GM21526 (cell line): ENCODE data around the gene C1QA.

Source experiments
- ATAC-seq: cut with Tn5 transposase; IDR thresholded peaks from one replicate; pipeline ENCODE4 v1.9.1; 2021; ENCODE audit warnings: moderate library complexity; ENCODE audit not compliant: unreplicated experiment, low FRiP score

C1QA gene

GRCh38 chr1:22636353-22636752 is at the start of gene C1QA:
Gene C1QA, plus strand, starts transcription at chr1:22636628. Its CDS starts 989 bp downstream, at chr1:22637617.
- no peak for ATAC-seq

- ATAC-seq: no peak
Observed at GRCh38 chr1:22587247-22587646, 49.2 kb upstream of the C1QA start.

- ATAC-seq: no peak
Observed at GRCh38 chr1:22588899-22589422, 47.5 kb upstream of the C1QA start.

- ATAC-seq: no peak
Observed at GRCh38 chr1:22591576-22591975, 44.9 kb upstream of the C1QA start.

- no peak for ATAC-seq
Observed at GRCh38 chr1:22592051-22592450, 44.4 kb upstream of the C1QA start.

- no peak for ATAC-seq
Observed at GRCh38 chr1:22592919-22593790, 43.3 kb upstream of the C1QA start.

GRCh38 chr1:22594396-22594795 is 42.0 kb upstream of the C1QA start:
- ATAC-seq: no peak

GRCh38 chr1:22595108-22595507 is 41.3 kb upstream of the C1QA start:
- no peak for ATAC-seq

GRCh38 chr1:22597301-22597965 is 39.0 kb upstream of the C1QA start:
- ATAC-seq: no peak

- no peak for ATAC-seq
Observed at GRCh38 chr1:22597996-22598395, 38.4 kb upstream of the C1QA start.

GRCh38 chr1:22598736-22599135 is 37.7 kb upstream of the C1QA start:
- no peak for ATAC-seq

- no peak for ATAC-seq
Observed at GRCh38 chr1:22600071-22600816, 36.2 kb upstream of the C1QA start.

GRCh38 chr1:22600817-22601605 is 35.4 kb upstream of the C1QA start:
- ATAC-seq: no peak

- ATAC-seq: no peak
Observed at GRCh38 chr1:22601610-22602009, 34.8 kb upstream of the C1QA start.

GRCh38 chr1:22602060-22602740 is 34.2 kb upstream of the C1QA start:
- no peak for ATAC-seq

GRCh38 chr1:22606161-22606560 is 30.3 kb upstream of the C1QA start:
- ATAC-seq: no peak

- ATAC-seq: no peak
Observed at GRCh38 chr1:22607154-22607553, 29.3 kb upstream of the C1QA start.

GRCh38 chr1:22608361-22608760 is 28.1 kb upstream of the C1QA start:
- ATAC-seq: no peak

GRCh38 chr1:22609291-22609690 is 27.1 kb upstream of the C1QA start:
- no peak for ATAC-seq

- ATAC-seq: no peak
Observed at GRCh38 chr1:22611530-22611947, 24.9 kb upstream of the C1QA start.
